Endodermal cell (in vitro differentiated cells): Measurements from ENCODE around the gene GCLC. TPM values are rescaled to one million over a fixed set of nuclear protein-coding genes. Genes with fewer than 3 reads are reported as not detected.

Experiments
- DNase-seq: peaks from one replicate; pipeline ENCODE4 v3.0.0-alpha.2; 2017
- H3K27ac ChIP-seq: 2 replicates; pipeline ENCODE4 v1.5.1; 2013; ENCODE audit warnings: mild to moderate bottlenecking, low read depth, low read length, moderate library complexity
- H3K27me3 ChIP-seq: 2 replicates; pipeline ENCODE4 v1.6.1; 2013; ENCODE audit warnings: mild to moderate bottlenecking, low read length, moderate library complexity; ENCODE audit not compliant: insufficient read depth, control insufficient read depth, poor library complexity, severe bottlenecking
- H3K36me3 ChIP-seq: 2 replicates; pipeline ENCODE4 v1.7.0; 2013; ENCODE audit warnings: mild to moderate bottlenecking, low read length, moderate library complexity; ENCODE audit not compliant: control insufficient read depth, insufficient read depth
- H3K4me1 ChIP-seq: one replicate; pipeline ENCODE4 v1.7.0; 2013; ENCODE audit warnings: low read length; ENCODE audit not compliant: control insufficient read depth, insufficient read depth
- H3K4me3 ChIP-seq: 2 replicates; pipeline ENCODE4 v1.5.1; 2013; ENCODE audit warnings: mild to moderate bottlenecking, low read length, moderate library complexity
- H3K9ac ChIP-seq: 2 replicates; pipeline ENCODE4 v1.6.1; 2013; ENCODE audit warnings: mild to moderate bottlenecking, low read length, moderate library complexity; ENCODE audit not compliant: poor library complexity, severe bottlenecking; ENCODE audit errors: extremely low read depth
- H3K9me3 ChIP-seq: 2 replicates; pipeline ENCODE4 v1.6.1; 2013; ENCODE audit warnings: mild to moderate bottlenecking, low read length, moderate library complexity; ENCODE audit not compliant: control insufficient read depth
- H3K27ac Mint-ChIP-seq: 2 replicates; pipeline ENCODE4 v1.8.0; 2020; ENCODE audit warnings: mixed read lengths
- H3K27me3 Mint-ChIP-seq: 2 replicates; pipeline ENCODE4 v1.8.0; 2021; ENCODE audit warnings: mild to moderate bottlenecking, mixed read lengths; ENCODE audit not compliant: insufficient read depth
- H3K36me3 Mint-ChIP-seq: 2 replicates; pipeline ENCODE4 v1.8.0; 2020; ENCODE audit warnings: low read depth, mixed read lengths
- H3K4me1 Mint-ChIP-seq: 2 replicates; pipeline ENCODE4 v1.8.0; 2020; ENCODE audit warnings: mixed read lengths
- H3K4me3 Mint-ChIP-seq: 2 replicates; pipeline ENCODE4 v1.8.0; 2020; ENCODE audit warnings: mild to moderate bottlenecking, moderate library complexity, mixed read lengths
- H3K9me3 Mint-ChIP-seq: 2 replicates; pipeline ENCODE4 v1.8.0; 2020; ENCODE audit warnings: mild to moderate bottlenecking, mixed read lengths
- CTCF ChIP-seq: fragments of 200-600 bp; sonication (generic); conservative IDR thresholded peaks from 2 replicates; pipeline ENCODE4 v1.5.0; 2021; ENCODE audit warnings: antibody characterized with exemption, mild to moderate bottlenecking
- whole genome bisulfite sequencing, 2 experiments: methylation state at CpG; one replicate each; pipeline versions ENCODE4 v1.1.5 to v1.1.7; 2013; ENCODE audit warnings: missing lambda C conversion rate in 2 of 2, mixed read lengths in 1 of 2; ENCODE audit not compliant: insufficient coverage in 1 of 2, insufficient read length in 1 of 2; 5-methylcytosine and 5-hydroxymethylcytosine counted together
- total RNA-seq, 2 donors: library from RNA; stranded (reverse); fragmentation: NEBNext Ultra II Directional in 1 of 2; extraction: Animal tissue kit (Norgen Biotek cat#: 25700) in 1 of 2; gene quantifications; 2 replicates in 1 of 2; 3 replicates in 1 of 2; pipeline ENCODE4 v1.2.1, GENCODE V29; 2021

Gene GCLC
- total RNA-seq, 2 donors from 2014 or later: 44.7 to 57.7 TPM

- H3K27ac Mint-ChIP-seq: peak overlapping the region; percentile 88
- peak; percentile 83 for DNase-seq
- Histone ChIP-seq H3K4me3 (peak overlapping the region; percentile 13), H3K9ac (peak overlapping the region; percentile 31), H3K27ac (no peak overlapping the region), H3K27me3 (no peaks in the 10 kb centered on the region), H3K4me1 (peaks cover 22% of the 10 kb centered on the region), H3K9me3 (no peaks in the 10 kb centered on the region), H3K36me3 (no peaks in the 10 kb centered on the region)
- no peaks in the 10 kb centered on the region for H3K36me3 Mint-ChIP-seq
- peaks cover 67% of the 10 kb centered on the region for H3K4me1 Mint-ChIP-seq
- no peaks in the 10 kb centered on the region for H3K9me3 Mint-ChIP-seq
- H3K4me3 Mint-ChIP-seq: no peak overlapping the region
- no peak for TF ChIP-seq CTCF
- H3K27me3 Mint-ChIP-seq: no peaks in the 10 kb centered on the region
- 14 to 28% methylated on average over 4 to 5 of the region's 5 CpGs for WGBS, 2 experiments
These were observed 14.6 kb downstream of the GCLC start for GRCh38 chr6:53530346-53530745.

- H3K9me3 ChIP-seq: no peaks in the 10 kb centered on the region
- no peak overlapping the region for H3K4me3 Mint-ChIP-seq
These were observed 15.4 kb downstream of the GCLC start for GRCh38 chr6:53529324-53530036.

GRCh38 chr6:53528107-53528506, 16.8 kb downstream of the GCLC start:
- Mint-ChIP-seq H3K36me3 (no peaks in the 10 kb centered on the region), H3K27ac (no peak overlapping the region), H3K27me3 (no peaks in the 10 kb centered on the region), H3K4me3 (no peak overlapping the region), H3K9me3 (no peaks in the 10 kb centered on the region), H3K4me1 (peaks cover 81% of the 10 kb centered on the region)
- Histone ChIP-seq H3K27ac (no peak overlapping the region), H3K27me3 (no peaks in the 10 kb centered on the region), H3K9ac (no peak overlapping the region), H3K9me3 (no peaks in the 10 kb centered on the region), H3K36me3 (peaks cover 4% of the 10 kb centered on the region), H3K4me3 (no peak overlapping the region), H3K4me1 (peaks cover 22% of the 10 kb centered on the region)
- DNase-seq: no peak
- no peak for TF ChIP-seq CTCF

More at GRCh38 chr6:53529324-53530036, 15.4 kb downstream of the GCLC start:
- H3K4me3 ChIP-seq: no peak overlapping the region
- no peaks in the 10 kb centered on the region for H3K36me3 ChIP-seq
- Mint-ChIP-seq H3K36me3 (no peaks in the 10 kb centered on the region), H3K27ac (peak overlapping the region; percentile 88), H3K4me1 (peaks cover 72% of the 10 kb centered on the region), H3K9me3 (no peaks in the 10 kb centered on the region), H3K27me3 (no peaks in the 10 kb centered on the region)
- no peak for TF ChIP-seq CTCF
- 70 to 71% methylated on average over 4 to 5 of the region's 5 CpGs for WGBS, 2 experiments
- no peaks in the 10 kb centered on the region for H3K27me3 ChIP-seq
- DNase-seq: peak; percentile 77
- peaks cover 22% of the 10 kb centered on the region for H3K4me1 ChIP-seq
- H3K9ac ChIP-seq: peak overlapping the region; percentile 31
- no peak overlapping the region for H3K27ac ChIP-seq
